K562 (cell line): ENCODE results near the gene KLK7.

Experiments used
- CXXC5 ChIP-seq: fragments of 250-450 bp; sonication (Bioruptor Pico); IDR thresholded peaks from 2 replicates; pipeline ENCODE4 v1.8.0; 2022; ENCODE audit warnings: inconsistent platforms, mild to moderate bottlenecking, moderate library complexity
- ESRRA ChIP-seq: fragments of 450-650 bp; IDR thresholded peaks from 2 replicates; pipeline ENCODE4 v1.6.1; 2014; ENCODE audit warnings: low read depth, mild to moderate bottlenecking, moderate library complexity, borderline replicate concordance

GRCh38 chr19:51014242-51014641 lies 30.5 kb upstream of the KLK7 start:
- TF ChIP-seq ESRRA (no peak), CXXC5 (CRISPR knock-in tag) (no peak)
